DMS 273 (cell line): Measurements from ENCODE around the gene GDPD5.

ENCODE experiments used
- DNase-seq: peaks from one replicate; lab custom pipeline; 2025; ENCODE audit not compliant: unreplicated experiment; lab: John Stamatoyannopoulos, UW

GDPD5 gene

DNA sequence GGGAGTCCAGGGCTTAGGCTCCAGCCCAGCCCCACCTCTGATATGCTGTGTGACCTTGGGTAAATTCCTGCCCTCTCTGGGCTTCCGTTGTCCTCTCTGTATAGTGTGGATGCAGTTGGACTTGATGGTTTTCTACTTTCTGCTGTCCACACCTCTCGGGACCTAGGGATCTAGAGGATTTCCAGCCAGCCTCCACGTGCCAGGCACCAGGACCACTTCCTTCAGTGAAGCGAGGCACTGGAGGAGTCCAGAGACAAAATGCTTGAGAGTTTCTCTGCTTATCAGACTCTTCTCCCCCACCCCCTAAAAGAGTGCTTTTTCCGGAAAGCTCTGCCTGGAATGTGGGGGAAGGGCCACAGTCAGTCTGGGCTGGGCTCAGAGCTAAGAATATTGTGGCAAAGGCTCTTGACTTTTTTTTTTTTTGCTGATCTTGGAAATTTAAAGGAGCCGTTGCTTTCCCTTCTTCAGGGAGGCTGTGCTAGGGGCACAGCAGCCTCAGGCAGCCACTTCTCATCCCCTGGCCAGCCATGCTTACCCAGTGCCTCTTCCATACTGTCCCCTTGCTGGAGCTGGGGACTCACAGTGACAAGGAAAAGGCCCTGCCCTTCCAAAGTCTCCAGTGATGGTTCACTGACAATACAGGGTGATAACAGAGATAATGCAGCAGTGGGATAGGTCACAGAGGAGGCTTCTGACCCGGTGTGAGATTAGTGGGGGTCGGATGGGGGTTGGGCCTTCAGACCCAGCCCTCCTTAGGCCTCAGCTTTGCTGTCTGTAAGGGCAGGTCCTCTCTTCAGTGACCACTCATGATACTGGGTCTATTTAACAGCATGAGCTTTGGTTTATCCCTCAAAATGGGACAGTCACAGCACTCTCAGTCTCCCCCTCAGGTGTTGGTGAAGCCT is 33.5 kb upstream of the GDPD5 start:
- DNase-seq = no peak

DNA sequence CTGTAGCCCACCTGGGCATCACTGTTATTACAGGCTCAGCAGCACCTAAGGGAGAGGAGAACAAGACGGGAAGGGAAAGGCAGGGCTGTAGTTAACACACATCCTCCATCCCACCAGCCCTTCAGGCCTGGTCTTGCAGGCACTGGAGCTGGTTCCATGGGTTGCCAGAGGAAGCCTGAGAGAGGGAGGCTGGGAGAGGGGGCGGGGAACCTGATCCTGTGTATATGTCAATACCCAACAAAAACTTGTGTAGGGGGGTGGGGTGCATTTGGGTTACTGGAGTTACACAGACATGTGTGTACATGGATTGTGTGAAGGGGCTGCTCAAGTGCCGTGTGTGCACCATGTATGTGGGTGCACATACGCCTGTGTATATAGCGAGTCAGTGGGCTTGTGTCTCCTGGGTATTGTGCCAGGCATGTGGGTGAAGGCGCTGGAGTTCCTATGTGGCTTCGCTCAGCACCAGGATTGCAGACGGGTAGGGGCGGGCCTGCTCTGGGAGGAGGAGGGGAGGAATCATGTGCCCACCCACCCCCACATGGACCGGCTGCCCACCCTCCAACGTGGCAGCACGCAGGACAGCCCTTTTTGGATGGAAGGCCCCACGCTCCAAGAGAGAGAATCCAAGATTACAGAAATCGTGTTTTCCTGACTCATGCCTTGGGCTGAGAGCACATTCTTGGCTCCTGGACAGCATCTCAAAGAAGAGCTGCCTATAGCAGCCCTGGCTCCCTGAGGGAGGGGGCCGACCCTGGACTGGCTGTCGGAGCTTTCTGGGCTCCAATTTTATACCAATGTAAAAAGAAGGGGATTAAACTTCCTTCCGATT is 32.1 kb upstream of the GDPD5 start:
- DNase-seq = peak; percentile 31

DNA sequence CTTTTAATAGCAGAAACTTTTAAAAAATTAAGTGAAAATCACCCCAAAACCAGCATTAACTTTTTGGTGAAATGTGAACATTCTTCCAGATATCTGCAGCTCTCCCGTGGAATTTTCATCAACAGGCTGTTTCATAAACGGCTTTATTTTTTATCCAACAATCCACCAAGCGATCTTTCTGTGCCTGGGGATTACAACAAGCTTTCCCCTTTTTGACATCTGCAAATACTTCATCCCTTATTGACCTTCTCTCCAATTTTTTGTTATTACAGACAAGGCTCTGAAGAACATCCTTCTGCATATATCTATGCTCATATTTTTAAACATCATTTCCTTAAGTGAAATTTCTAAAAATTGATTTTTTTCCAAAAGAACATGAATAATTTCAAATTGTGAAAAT is 30.5 kb upstream of the GDPD5 start:
- DNase-seq = no peak

- DNase-seq = no peak
Measured at GRCh38 chr11:75555079-75555811, 29.5 kb upstream of the GDPD5 start.

DNA sequence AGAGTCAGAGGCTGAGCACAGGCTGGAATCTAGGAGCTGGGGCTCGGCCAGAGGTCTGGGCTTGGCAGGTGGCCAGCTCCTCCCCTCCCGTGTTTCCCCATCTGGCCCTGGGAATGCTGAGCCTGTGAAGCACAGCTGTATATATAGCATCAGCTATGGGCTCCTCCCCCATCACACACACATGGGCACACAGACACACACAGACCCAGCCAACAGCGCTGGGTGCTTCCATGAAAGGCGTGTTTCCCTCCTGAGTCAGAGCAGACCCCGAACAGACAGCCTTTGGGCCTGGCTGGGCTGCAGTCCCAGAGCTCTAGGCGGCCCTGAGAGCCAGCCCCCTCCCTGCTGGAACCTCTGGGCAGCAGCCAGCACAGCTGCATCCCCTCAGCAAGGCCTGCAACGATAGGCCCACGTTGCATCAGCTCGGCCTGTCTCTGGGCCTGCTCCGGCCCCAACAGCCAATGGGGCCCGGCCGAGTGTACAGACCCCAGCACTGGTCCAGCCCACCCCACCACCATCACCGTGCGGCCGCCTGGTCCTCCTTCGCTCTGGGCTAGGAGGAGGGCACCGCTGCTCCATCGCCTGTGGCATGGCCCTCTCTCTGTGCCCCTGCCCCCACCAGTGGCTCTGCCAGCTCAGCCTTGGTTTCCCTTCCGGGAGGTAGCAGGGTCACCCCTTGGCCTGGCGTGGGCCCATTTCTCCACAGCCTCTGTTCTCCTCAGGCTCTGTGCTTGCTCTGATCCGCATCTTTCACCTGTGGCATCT is 28.7 kb upstream of the GDPD5 start:
- DNase-seq = peak; percentile 98

- no peak for DNase-seq
Measured at GRCh38 chr11:75553889-75554257, 28.1 kb upstream of the GDPD5 start.

DNA sequence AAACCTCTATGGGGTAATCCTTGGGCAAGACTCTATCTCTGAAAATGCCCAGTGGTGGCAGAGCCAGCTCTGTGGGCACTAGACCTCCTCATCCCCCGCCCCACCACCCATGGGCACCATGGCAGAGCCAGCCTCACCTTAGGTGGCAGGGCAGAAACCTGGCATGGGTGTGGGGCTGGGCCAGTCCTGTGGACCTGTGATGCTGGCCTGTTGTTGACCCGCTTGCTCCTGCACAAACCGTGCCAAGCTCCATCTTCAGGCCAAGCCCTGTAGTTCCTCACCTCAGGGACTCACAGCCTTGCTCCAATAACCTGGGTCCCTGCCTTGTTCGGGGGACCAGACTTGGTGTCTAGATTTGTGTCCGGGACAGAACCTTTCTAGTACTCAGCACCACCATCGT is 27.4 kb upstream of the GDPD5 start:
- DNase-seq = no peak

GRCh38 chr11:75549370-75549958 is 23.7 kb upstream of the GDPD5 start:
- no peak for DNase-seq

DNA sequence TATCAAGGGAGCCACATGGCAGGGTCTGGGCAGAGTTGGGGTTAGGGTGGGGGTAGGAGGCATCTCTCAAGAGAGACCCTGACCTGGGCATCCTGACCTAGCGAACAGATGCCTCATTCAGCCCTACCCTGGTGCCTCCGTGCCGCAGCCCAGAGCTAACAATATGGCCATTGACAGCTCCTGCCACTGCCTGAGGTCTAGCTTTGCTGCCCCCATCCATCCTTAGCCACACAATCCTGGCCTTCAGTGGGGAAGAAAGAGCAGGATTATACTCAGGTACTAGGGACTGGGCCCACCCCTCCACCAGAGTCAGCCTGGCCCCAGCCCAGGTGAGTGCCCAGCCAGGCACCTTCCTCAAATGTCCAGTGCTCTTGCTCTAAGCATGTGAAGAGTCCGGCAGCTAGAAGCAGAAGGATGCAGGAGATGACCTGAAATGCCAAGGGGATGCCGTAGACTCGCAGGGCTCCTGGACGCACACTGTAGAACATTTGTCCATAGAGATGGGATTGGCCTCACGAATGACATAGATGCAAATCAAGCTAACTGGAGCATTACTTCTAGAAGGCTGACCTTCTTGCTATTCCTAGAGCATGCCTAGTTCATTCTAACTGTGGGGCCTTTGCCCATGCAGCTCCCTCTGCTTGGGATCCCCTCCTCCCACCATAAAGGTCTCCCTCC is 23.0 kb upstream of the GDPD5 start:
- DNase-seq = no peak

- DNase-seq = peak; percentile 57
Measured at GRCh38 chr11:75547617-75548058, 21.9 kb upstream of the GDPD5 start.

DNA sequence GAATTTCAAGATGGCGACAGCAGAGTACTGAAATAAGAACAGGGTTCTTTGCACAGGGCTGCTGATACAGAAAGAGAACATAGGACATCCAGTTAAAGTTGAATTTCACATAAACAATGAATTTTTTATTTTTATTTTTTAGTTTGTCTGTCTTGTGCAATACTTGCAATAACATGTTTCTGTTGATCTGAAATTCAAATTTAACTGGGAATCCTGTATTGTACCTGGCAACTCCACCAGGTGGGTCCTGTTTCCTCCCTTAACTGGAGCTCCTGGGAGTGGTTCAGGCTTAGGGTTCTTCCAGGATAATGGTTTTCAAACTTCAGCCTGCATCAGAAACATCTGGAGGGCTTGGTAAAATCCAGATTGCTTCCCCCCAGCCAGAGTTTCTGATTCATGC is 21.4 kb upstream of the GDPD5 start:
- no peak for DNase-seq

- no peak for DNase-seq
Measured at GRCh38 chr11:75543806-75544205, 18.1 kb upstream of the GDPD5 start.

GRCh38 chr11:75542088-75542438 is 16.3 kb upstream of the GDPD5 start:
- no peak for DNase-seq

- DNase-seq = peak; percentile 27
Measured at GRCh38 chr11:75541193-75542087, 15.7 kb upstream of the GDPD5 start.

DNA sequence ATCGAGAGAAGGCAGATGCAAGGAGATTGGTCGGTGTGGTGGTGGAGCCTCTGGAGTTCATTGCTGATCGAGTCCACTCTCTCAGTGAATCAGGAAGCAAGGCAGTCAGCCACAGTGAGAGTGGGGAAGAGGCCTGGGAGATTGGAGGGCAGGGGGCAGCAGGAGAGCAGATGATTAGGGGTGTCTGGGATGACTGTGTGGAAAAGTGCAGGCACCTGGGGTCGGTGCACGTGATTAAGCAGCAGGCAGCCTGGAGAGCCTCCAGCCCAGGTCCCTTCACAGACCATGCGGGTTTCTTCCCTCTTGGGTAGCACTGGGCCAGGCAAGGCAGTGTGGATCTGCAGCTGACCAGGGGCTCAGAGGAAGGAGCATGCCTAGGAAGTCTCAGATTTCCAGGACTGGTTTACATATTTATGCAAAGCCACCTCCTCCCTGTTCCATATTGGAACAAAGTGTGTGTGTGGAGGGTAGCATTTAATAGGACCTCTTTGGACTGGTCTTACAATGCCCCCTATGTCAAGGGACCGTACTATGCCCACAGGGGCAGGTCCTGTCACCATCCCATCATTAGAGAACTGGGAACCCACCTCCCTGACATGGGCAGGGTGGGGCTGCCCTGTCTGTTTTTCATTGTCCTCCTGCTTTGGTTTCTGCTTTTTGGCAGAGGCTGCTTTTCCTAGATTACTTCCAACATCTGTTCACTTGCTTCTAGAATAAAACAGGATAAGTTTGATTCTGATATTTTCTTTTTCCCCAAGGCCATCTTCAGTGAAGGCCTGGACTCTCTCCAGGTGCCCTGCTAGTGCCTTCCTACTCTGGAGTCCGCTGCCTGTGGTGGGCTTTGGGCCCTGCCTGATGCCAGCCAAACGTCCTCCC is 14.0 kb upstream of the GDPD5 start:
- peak; percentile 65 for DNase-seq

DNA sequence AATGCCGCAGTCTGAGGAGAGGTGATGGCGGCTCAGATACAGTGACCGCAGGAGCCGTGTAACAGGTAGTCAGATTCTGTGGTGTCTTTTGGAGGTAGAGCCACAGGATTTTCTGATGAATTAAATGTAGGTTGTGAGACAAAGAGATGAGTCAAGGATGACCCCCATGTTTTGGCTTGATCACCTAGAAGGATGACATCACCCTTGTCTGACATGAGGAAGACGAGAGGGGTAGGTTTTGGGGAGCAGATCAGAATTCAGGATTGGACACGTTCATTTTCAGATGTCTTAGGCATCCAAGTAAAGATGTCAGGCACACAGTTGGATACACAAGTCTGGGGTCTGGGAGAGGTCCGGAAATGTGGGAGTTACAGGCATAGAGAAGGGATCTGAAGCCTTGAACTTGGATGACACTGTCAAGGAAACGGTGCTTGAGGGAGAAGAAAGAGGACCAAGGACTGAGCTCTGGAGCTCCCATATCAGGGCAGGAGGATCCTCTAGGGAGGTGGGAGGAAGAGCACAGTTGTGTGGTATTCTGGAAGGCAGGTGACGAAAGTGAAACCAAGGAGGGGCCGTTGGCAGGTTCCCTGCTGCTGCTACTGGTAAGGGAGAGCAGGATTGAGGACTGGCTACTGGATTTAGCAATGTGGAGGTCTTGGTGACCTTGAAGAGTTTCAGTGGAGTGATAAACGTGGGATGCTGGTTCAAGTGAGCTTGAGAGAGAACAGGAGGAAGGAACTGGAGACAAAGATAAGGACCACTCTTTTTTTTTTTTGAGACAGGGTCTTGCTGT is 12.6 kb upstream of the GDPD5 start:
- no peak for DNase-seq

DNA sequence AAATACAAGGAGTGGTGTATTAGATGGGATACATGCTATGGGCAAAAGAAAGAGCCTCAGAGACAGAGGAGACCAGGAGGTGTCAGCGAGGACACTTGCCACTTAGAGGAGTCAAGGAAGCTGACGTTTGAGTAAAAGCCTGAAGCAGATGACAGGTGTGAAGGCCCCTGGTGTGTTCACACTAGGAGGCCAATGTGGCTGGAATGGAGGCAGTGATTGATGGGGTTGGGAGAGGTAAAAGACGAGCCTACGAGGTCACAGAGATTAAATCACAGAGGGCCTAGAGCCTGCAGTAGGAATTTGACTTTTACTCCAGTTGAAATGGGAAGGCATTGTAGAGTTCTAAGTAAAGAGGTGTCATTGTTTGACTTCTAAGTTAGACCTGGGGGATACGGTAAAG is 12.0 kb upstream of the GDPD5 start:
- no peak for DNase-seq
